ENCODE results near the gene TMEM108.
"Not testable (repeated sequence)": the region's sequence is repeated elsewhere in the genome, so short reads cannot be mapped to it uniquely, and the experiment has no call there.

DNA sequence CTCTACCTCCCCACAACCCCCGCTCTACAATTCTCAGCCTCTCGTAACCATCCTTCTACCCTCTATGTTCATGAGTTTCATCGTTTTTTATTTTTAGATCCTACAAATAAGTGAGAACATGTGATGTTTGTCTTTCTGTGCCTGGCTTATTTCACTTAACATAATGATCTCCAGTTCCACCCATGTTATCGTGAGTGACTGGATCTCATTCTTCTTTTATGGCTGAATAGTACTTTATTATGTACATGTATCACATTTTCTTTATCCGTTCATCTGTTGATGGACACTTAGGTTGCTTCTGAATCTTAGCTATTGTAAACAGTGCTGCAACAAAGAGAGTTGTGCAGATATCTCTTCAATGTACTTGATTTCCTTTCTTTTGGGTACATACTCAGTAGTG, 22.6 kb upstream of the TMEM108 start:
- not testable (repeated sequence) for TF ChIP-seq POLR2A (IDR thresholded peaks at IDR 0.05)
- TF ChIP-seq, protein P1, sequence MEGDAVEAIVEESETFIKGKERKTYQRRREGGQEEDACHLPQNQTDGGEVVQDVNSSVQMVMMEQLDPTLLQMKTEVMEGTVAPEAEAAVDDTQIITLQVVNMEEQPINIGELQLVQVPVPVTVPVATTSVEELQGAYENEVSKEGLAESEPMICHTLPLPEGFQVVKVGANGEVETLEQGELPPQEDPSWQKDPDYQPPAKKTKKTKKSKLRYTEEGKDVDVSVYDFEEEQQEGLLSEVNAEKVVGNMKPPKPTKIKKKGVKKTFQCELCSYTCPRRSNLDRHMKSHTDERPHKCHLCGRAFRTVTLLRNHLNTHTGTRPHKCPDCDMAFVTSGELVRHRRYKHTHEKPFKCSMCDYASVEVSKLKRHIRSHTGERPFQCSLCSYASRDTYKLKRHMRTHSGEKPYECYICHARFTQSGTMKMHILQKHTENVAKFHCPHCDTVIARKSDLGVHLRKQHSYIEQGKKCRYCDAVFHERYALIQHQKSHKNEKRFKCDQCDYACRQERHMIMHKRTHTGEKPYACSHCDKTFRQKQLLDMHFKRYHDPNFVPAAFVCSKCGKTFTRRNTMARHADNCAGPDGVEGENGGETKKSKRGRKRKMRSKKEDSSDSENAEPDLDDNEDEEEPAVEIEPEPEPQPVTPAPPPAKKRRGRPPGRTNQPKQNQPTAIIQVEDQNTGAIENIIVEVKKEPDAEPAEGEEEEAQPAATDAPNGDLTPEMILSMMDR (IDR thresholded peaks at IDR 0.05): not testable (repeated sequence)
